Measurements from ENCODE around the gene RAMP1.

Gene RAMP1

DNA sequence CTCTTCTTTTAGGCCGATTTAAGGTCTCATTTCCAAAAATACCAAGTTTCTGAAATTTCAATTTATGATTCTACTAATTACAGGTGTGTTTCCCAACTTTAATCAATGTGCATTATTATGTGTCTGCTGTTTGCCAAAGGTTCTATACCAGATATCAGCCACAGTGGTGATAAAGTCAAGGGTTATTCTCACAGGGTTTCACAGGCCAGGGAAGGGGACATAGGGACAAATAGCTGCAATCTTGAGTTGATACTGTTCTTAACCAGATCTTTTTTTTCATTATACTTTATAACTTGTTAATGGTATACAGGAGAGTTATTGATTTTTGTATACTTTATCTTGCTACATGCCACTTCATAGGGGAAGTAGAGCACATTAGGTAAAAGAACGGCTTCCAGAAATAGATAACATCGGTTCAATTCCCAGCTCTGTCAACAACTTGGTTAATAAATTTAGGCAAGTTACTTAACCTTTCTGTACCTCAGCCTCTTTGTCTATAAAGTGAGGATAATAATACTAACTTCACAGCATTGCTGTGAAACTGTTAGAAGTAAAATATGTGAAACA is 31.9 kb upstream of the RAMP1 start:
- TF ChIP-seq FOXP2 (optimal IDR thresholded peaks at IDR 0.05; ENCODE audit: borderline replicate concordance, extremely low read depth, extremely low read length, insufficient read depth): no peak
- TF ChIP-seq, protein P1, sequence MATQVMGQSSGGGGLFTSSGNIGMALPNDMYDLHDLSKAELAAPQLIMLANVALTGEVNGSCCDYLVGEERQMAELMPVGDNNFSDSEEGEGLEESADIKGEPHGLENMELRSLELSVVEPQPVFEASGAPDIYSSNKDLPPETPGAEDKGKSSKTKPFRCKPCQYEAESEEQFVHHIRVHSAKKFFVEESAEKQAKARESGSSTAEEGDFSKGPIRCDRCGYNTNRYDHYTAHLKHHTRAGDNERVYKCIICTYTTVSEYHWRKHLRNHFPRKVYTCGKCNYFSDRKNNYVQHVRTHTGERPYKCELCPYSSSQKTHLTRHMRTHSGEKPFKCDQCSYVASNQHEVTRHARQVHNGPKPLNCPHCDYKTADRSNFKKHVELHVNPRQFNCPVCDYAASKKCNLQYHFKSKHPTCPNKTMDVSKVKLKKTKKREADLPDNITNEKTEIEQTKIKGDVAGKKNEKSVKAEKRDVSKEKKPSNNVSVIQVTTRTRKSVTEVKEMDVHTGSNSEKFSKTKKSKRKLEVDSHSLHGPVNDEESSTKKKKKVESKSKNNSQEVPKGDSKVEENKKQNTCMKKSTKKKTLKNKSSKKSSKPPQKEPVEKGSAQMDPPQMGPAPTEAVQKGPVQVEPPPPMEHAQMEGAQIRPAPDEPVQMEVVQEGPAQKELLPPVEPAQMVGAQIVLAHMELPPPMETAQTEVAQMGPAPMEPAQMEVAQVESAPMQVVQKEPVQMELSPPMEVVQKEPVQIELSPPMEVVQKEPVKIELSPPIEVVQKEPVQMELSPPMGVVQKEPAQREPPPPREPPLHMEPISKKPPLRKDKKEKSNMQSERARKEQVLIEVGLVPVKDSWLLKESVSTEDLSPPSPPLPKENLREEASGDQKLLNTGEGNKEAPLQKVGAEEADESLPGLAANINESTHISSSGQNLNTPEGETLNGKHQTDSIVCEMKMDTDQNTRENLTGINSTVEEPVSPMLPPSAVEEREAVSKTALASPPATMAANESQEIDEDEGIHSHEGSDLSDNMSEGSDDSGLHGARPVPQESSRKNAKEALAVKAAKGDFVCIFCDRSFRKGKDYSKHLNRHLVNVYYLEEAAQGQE (IDR thresholded peaks at IDR 0.05; ENCODE audit: insufficient read depth in 1 of 2, low read depth in 2 of 2, low read length in 2 of 2): no peak
- no peak for TF ChIP-seq SIN3A (IDR thresholded peaks at IDR 0.05; ENCODE audit: borderline replicate concordance, insufficient read depth, low read length)
- no peak for TF ChIP-seq TAF1 (IDR thresholded peaks at IDR 0.05; ENCODE audit: borderline replicate concordance, insufficient read depth, low read length)
- TF ChIP-seq POLR2AphosphoS5 (IDR thresholded peaks at IDR 0.05; ENCODE audit: low read depth, low read length): no peak

DNA sequence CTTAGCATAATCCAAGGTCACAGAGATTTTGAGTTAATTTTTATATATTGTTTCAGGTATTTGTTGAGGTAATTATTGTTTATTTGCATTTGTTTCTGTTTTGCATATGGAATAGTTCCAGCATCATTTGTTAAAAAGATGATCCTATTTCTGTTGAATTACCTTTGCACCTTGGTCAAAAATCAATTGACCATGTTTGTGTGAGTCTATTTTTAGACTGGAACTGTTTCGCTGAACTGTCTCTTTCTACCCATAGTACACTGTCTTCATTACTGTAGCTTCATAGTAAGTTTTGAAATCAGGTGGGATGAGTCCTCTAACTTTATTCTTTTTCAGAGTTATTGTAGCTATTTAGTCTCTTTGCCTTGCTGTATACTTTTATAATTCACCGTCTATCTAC is 28.9 kb upstream of the RAMP1 start:
- no peak for TF ChIP-seq TAF1 (IDR thresholded peaks at IDR 0.05; ENCODE audit: borderline replicate concordance, insufficient read depth, low read length)
- TF ChIP-seq, protein P1 (IDR thresholded peaks at IDR 0.05; ENCODE audit: insufficient read depth in 1 of 2, low read depth in 2 of 2, low read length in 2 of 2): no peak

DNA sequence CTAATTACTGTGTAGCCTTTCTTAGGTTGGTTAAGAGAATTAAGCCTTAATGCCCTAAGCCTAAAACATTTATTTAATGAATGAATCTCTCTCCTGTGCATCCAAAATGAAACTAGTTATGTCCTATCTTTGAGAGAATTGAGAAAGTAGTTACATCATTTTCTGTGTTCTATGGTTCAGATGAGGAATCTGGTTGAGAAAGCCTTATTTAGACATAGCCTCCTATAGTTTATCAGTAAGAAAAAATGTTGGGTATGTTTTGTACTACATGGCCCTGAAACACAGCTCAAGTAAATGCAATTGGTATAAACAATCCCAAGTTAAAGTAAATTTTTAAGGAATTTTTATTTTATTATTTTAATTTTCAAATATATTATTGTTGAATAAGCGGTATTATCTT is 25.9 kb upstream of the RAMP1 start:
- TF ChIP-seq TAF1 (IDR thresholded peaks at IDR 0.05; ENCODE audit: borderline replicate concordance, insufficient read depth, low read length): no peak
- TF ChIP-seq FOXP2 (optimal IDR thresholded peaks at IDR 0.05; ENCODE audit: borderline replicate concordance, extremely low read depth, extremely low read length, insufficient read depth): no peak
- no peak for TF ChIP-seq SIN3A (IDR thresholded peaks at IDR 0.05; ENCODE audit: borderline replicate concordance, insufficient read depth, low read length)
- TF ChIP-seq POLR2AphosphoS5 (IDR thresholded peaks at IDR 0.05; ENCODE audit: low read depth, low read length): no peak
- TF ChIP-seq, protein P1 (IDR thresholded peaks at IDR 0.05; ENCODE audit: insufficient read depth in 1 of 2, low read depth in 2 of 2, low read length in 2 of 2): no peak

DNA sequence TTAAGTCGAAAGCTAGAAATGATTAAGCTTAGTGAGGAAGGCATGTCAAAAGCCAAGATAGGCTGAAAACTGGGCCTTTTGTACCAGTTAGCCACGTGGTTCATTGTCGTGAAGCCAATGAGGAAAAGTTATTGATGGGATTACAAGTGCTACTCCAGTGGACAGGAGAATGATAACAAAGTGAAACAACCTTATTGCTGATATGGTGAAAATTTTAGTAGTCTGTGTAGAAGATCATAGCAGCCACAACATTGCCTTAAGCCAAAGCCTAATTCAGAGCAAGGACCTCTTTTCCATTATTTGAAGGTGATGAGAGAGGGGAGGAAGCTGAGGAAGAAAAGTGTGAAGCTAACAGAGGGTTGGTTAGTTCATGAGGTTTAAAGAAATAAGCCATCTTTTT is 24.1 kb upstream of the RAMP1 start:
- TF ChIP-seq, protein P1 (IDR thresholded peaks at IDR 0.05; ENCODE audit: insufficient read depth in 1 of 2, low read depth in 2 of 2, low read length in 2 of 2): no peak
- TF ChIP-seq SIN3A (IDR thresholded peaks at IDR 0.05; ENCODE audit: borderline replicate concordance, insufficient read depth, low read length) (no peak), TAF1 (IDR thresholded peaks at IDR 0.05; ENCODE audit: borderline replicate concordance, insufficient read depth, low read length) (no peak)

DNA sequence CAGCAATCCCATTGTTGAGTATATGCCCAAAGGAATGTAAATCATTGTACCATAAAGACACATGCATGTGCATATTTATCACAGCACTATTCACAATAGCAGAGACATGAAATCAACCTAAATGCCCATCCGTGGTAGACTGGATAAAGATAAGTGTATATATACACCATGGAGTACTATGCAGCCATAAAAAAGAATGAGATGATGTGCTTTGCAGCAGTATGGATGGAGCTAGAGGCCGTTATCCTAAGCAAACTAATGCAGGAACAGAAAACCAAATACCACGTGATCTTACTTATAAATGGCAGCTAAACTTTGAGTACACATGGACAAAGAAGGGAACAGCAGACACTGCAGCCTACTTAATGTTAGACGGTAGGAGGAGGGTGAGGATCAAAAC is 18.4 kb upstream of the RAMP1 start:
- TF ChIP-seq POLR2AphosphoS5 (IDR thresholded peaks at IDR 0.05; ENCODE audit: low read depth, low read length) (no peak), TAF1 (IDR thresholded peaks at IDR 0.05; ENCODE audit: borderline replicate concordance, insufficient read depth, low read length) (no peak), SIN3A (IDR thresholded peaks at IDR 0.05; ENCODE audit: borderline replicate concordance, insufficient read depth, low read length) (no peak)

Data from PFSK-1 (cell line).